Measurements from ENCODE around the gene VANGL1. TPM values are rescaled to one million over a fixed set of nuclear protein-coding genes. Genes with fewer than 3 reads are reported as not detected.
A peak's percentile ranks its signal among the peaks of the same experiment; 100 is the strongest.

VANGL1 gene
- total RNA-seq, 1 donor from 2014 or later = 6.5 TPM

- intact Hi-C loops (cut with DNase I) = no loop called here
These were observed 72.9 kb downstream of the VANGL1 start for GRCh38 chr1:115714572-115715141.

GRCh38 chr1:115717541-115717940 is 75.8 kb downstream of the VANGL1 start:
- ATAC-seq (no peak), DNase-seq (ENCODE audit: missing footprints) (no peak)
- intact Hi-C loops (cut with DNase I) = no loop called here

More at GRCh38 chr1:115714572-115715141, 72.9 kb downstream of the VANGL1 start:
- DNase-seq (ENCODE audit: missing footprints) (no peak), ATAC-seq (no peak)

GRCh38 chr1:115718011-115718754 is 76.4 kb downstream of the VANGL1 start:
- ATAC-seq = no peak
- intact Hi-C loops (cut with DNase I) = no loop called here

GRCh38 chr1:115719285-115719684 is 77.5 kb downstream of the VANGL1 start:
- ATAC-seq (no peak), DNase-seq (ENCODE audit: missing footprints) (no peak)
- intact Hi-C loops (cut with DNase I) = no loop called here

More at GRCh38 chr1:115718011-115718754, 76.4 kb downstream of the VANGL1 start:
- DNase-seq (ENCODE audit: missing footprints) = no peak

- no peak for ATAC-seq
- no peak for DNase-seq (ENCODE audit: missing footprints)
- intact Hi-C loops (cut with DNase I) = no loop called here
These were observed 80.5 kb downstream of the VANGL1 start for GRCh38 chr1:115722221-115722620.

GRCh38 chr1:115723756-115724155 is 82.0 kb downstream of the VANGL1 start:
- DNase-seq (ENCODE audit: missing footprints) = no peak
- ATAC-seq = no peak
- intact Hi-C loops (cut with DNase I) = no loop called here

- DNase-seq (ENCODE audit: missing footprints) (no peak), ATAC-seq (no peak)
- intact Hi-C loops (cut with DNase I) = loop anchor here (5.0 kb wide), 1 partner anchor 42 kb away; the partner anchor contains the start of gene CASQ2
These were observed 83.8 kb downstream of the VANGL1 start for GRCh38 chr1:115725600-115725999.

- no peak for DNase-seq (ENCODE audit: missing footprints)
- no peak for ATAC-seq
- intact Hi-C loops (cut with DNase I) = loop anchor here (5.0 kb wide), 1 partner anchor 41 kb away; the partner anchor contains the start of gene CASQ2
These were observed 84.4 kb downstream of the VANGL1 start for GRCh38 chr1:115726161-115726560.

- intact Hi-C loops (cut with DNase I) = loop anchor here (5.0 kb wide), 1 partner anchor 41 kb away; the partner anchor contains the start of gene CASQ2
- DNase-seq (ENCODE audit: missing footprints) = no peak
- no peak for ATAC-seq
These were observed 84.8 kb downstream of the VANGL1 start for GRCh38 chr1:115726570-115726969.

GRCh38 chr1:115727706-115728249 is 86.0 kb downstream of the VANGL1 start:
- DNase-seq (ENCODE audit: missing footprints) (peak; percentile 90), ATAC-seq (peak; percentile 93)
- intact Hi-C loops (cut with DNase I) = loop anchor here (5.0 kb wide), 1 partner anchor 40 kb away; the partner anchor contains the start of gene CASQ2

GRCh38 chr1:115728341-115728740 is 86.6 kb downstream of the VANGL1 start:
- DNase-seq (ENCODE audit: missing footprints) (no peak), ATAC-seq (no peak)
- intact Hi-C loops (cut with DNase I) = loop anchor here (5.0 kb wide), 1 partner anchor 39 kb away; the partner anchor contains the start of gene CASQ2

GRCh38 chr1:115729756-115730155 is 88.0 kb downstream of the VANGL1 start:
- ATAC-seq (no peak), DNase-seq (ENCODE audit: missing footprints) (no peak)
- intact Hi-C loops (cut with DNase I) = loop anchor here (5.0 kb wide), 1 partner anchor 38 kb away; the partner anchor contains the start of gene CASQ2

- intact Hi-C loops (cut with DNase I) = no loop called here
- ATAC-seq = no peak
These were observed 90.5 kb downstream of the VANGL1 start for GRCh38 chr1:115732316-115732715.

GRCh38 chr1:115740811-115741210 is 99.0 kb downstream of the VANGL1 start:
- DNase-seq (ENCODE audit: missing footprints) (no peak), ATAC-seq (no peak)
- intact Hi-C loops (cut with DNase I) = no loop called here

More at GRCh38 chr1:115732316-115732715, 90.5 kb downstream of the VANGL1 start:
- DNase-seq (ENCODE audit: missing footprints) = no peak

GRCh38 chr1:115744646-115745275 is 103.0 kb downstream of the VANGL1 start:
- ATAC-seq = no peak
- intact Hi-C loops (cut with DNase I) = no loop called here
- DNase-seq (ENCODE audit: missing footprints) = no peak

- intact Hi-C loops (cut with DNase I) = no loop called here
- ATAC-seq (no peak), DNase-seq (ENCODE audit: missing footprints) (no peak)
These were observed 104.4 kb downstream of the VANGL1 start for GRCh38 chr1:115746021-115746690.
